Fibroblast of lung (primary cell): ENCODE results near the gene LETMD1. TPM values are rescaled to one million over a fixed set of nuclear protein-coding genes. Genes with fewer than 3 reads are reported as not detected.

Experiments used
- DNase-seq, 2 donors: peaks; one replicate each; pipeline versions ENCODE4 v3.0.0 to v3.0.0-alpha.2; 2010; ENCODE audit warnings: low read depth in 2 of 2
- H2AFZ ChIP-seq: 2 replicates; pipeline ENCODE4 v1.5.1; 2012; ENCODE audit warnings: low read length, control low read depth, inconsistent platforms
- H3K27ac ChIP-seq: 2 replicates; pipeline ENCODE4 v1.5.1; 2011; ENCODE audit warnings: low read length, control low read depth; ENCODE audit not compliant: insufficient read depth
- H3K27me3 ChIP-seq: 2 replicates; pipeline ENCODE4 v1.5.1; 2011; ENCODE audit warnings: mild to moderate bottlenecking, low read length; ENCODE audit not compliant: control insufficient read depth, insufficient read depth
- H3K36me3 ChIP-seq: 2 replicates; pipeline ENCODE4 v1.5.1; 2011; ENCODE audit warnings: low read length; ENCODE audit not compliant: control insufficient read depth, insufficient read depth
- H3K4me1 ChIP-seq: 2 replicates; pipeline ENCODE4 v1.5.1; 2011; ENCODE audit warnings: low read length; ENCODE audit not compliant: control insufficient read depth, insufficient read depth; ENCODE audit errors: extremely low read depth
- H3K4me2 ChIP-seq: 2 replicates; pipeline ENCODE4 v1.5.1; 2011; ENCODE audit warnings: low read length, control low read depth; ENCODE audit not compliant: insufficient read depth; ENCODE audit errors: extremely low read depth
- H3K4me3 ChIP-seq, 4 experiments: fragments of 200-600 bp in 1 of 4; sonication (generic) in 1 of 4; replicated peaks in 1 of 4; 2 replicates each; pipeline ENCODE4 v1.5.1; 2011 to 2016; ENCODE audit warnings: low read length in 4 of 4, low read depth in 3 of 4, mild to moderate bottlenecking in 3 of 4, control low read depth in 2 of 4, inconsistent platforms in 1 of 4, mixed read lengths in 1 of 4; ENCODE audit not compliant: insufficient read depth in 1 of 4; ENCODE audit errors: control extremely low read depth in 1 of 4
- H3K79me2 ChIP-seq: 2 replicates; pipeline ENCODE4 v1.5.1; 2012; ENCODE audit warnings: mild to moderate bottlenecking, low read length, inconsistent platforms; ENCODE audit not compliant: control insufficient read depth, insufficient read depth
- H3K9ac ChIP-seq: 2 replicates; pipeline ENCODE4 v1.5.1; 2011; ENCODE audit warnings: mild to moderate bottlenecking, low read length, control low read depth; ENCODE audit not compliant: insufficient read depth
- H3K9me3 ChIP-seq: 2 replicates; pipeline ENCODE4 v1.5.1; 2012; ENCODE audit warnings: low read depth, low read length; ENCODE audit not compliant: control insufficient read depth, insufficient read depth
- H4K20me1 ChIP-seq: 2 replicates; pipeline ENCODE4 v1.5.1; 2011; ENCODE audit warnings: low read length; ENCODE audit not compliant: control insufficient read depth, insufficient read depth; ENCODE audit errors: extremely low read depth
- EZH2 ChIP-seq: IDR thresholded peaks from 2 replicates; pipeline ENCODE4 v1.5.1; 2012; ENCODE audit warnings: low read length, control low read depth, mild to moderate bottlenecking; ENCODE audit errors: missing control alignments
- polyA plus RNA-seq, 2 donors: library from polyadenylated mRNA; depleted of rRNA in 1 of 2; stranded (reverse) in 1 of 2; unstranded in 1 of 2; fragments of >200 nt; gene quantifications; 2 replicates each; pipeline ENCODE4 v1.2.1, GENCODE V29; 2011 to 2012; ENCODE audit warnings: missing spikeins in 1 of 2
- total RNA-seq: library from RNA; depleted of rRNA; stranded (reverse); fragments of >200 nt; gene quantifications from 2 replicates; pipeline ENCODE4 v1.2.1, GENCODE V29; 2014
- TF ChIP-seq, protein P1 (sequence below), 2 donors: IDR thresholded peaks in 1 of 2; conservative IDR thresholded peaks in 1 of 2; 1 replicate in 1 of 2; 2 replicates in 1 of 2; pipeline ENCODE4 v1.5.1; 2011 to 2012; ENCODE audit warnings: low read length in 2 of 2, control low read depth in 1 of 2, inconsistent platforms in 1 of 2, low read depth in 1 of 2, mild to moderate bottlenecking in 1 of 2

Gene LETMD1
- total and polyA plus RNA-seq, 2 donors (not counting 1 experiment from before 2014, with no cell fraction given): 45.9 to 59.9 TPM

DNA sequence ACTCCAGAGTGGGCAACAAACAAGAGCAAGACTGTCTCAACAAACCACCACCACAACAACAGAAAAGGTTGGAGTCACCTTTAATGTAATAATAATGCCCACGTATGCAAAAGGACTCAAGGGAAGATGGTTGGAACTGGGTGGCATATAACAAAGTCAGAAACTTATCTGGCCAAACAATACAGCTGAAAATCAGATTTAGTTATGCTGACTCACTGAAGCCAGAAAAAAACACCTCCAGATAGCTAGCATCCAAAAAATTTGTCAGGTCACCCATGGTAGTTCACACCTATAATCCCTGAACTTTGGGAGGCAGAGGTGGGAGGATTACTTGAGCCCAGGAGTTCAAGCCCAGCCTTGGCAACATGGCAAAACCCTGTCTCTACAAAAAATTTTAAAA, 46.3 kb upstream of the LETMD1 start:
- no peak for DNase-seq
- Histone ChIP-seq H3K4me2 (no peak overlapping the region), H3K79me2 (no peaks in the 10 kb centered on the region), H3K4me3 (no peak overlapping the region), H3K4me1 (no peaks in the 10 kb centered on the region), H3K27ac (no peak overlapping the region), H4K20me1 (no peaks in the 10 kb centered on the region), H3K9me3 (no peaks in the 10 kb centered on the region), H3K27me3 (no peaks in the 10 kb centered on the region), H2AFZ (no peak overlapping the region), H3K36me3 (peaks cover 4% of the 10 kb centered on the region), H3K9ac (no peak overlapping the region)
- no peak for TF ChIP-seq EZH2

DNA sequence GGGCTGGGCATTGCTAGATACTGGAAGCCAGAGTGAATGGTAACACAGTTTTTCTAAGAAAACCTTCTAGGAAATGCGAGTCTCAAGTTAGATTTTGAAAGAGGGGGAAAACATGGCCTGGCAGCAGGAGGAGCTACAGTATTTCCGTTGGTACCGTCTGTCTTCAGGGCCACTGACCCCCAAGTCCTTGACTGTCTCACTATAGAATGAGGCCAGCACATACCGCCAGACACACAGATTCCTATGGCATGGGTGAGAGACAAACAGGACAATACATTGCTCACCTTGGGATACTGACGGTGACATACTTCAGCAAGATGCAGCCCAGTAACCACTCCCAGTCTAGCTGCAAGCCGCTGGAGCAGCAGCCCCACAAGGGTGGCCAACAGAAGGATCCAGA, 43.6 kb upstream of the LETMD1 start:
- no peaks in the 10 kb centered on the region for H3K79me2 ChIP-seq
- no peak overlapping the region for H3K9ac ChIP-seq
- no peak for DNase-seq
- no peaks in the 10 kb centered on the region for H3K9me3 ChIP-seq
- H3K4me1 ChIP-seq: no peaks in the 10 kb centered on the region
- H3K4me2 ChIP-seq: no peak overlapping the region
- TF ChIP-seq, protein P1, sequence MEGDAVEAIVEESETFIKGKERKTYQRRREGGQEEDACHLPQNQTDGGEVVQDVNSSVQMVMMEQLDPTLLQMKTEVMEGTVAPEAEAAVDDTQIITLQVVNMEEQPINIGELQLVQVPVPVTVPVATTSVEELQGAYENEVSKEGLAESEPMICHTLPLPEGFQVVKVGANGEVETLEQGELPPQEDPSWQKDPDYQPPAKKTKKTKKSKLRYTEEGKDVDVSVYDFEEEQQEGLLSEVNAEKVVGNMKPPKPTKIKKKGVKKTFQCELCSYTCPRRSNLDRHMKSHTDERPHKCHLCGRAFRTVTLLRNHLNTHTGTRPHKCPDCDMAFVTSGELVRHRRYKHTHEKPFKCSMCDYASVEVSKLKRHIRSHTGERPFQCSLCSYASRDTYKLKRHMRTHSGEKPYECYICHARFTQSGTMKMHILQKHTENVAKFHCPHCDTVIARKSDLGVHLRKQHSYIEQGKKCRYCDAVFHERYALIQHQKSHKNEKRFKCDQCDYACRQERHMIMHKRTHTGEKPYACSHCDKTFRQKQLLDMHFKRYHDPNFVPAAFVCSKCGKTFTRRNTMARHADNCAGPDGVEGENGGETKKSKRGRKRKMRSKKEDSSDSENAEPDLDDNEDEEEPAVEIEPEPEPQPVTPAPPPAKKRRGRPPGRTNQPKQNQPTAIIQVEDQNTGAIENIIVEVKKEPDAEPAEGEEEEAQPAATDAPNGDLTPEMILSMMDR (conservative IDR thresholded peaks at IDR 0.05 in 1 of 2, IDR thresholded peaks at IDR 0.05 in 1 of 2; ENCODE audit: low read depth in 1 of 2, low read length in 2 of 2): no peak
- no peak for TF ChIP-seq EZH2
- H2AFZ ChIP-seq: no peak overlapping the region
- no peaks in the 10 kb centered on the region for H3K27me3 ChIP-seq
- H3K36me3 ChIP-seq: peaks cover 3% of the 10 kb centered on the region
- H3K4me3 ChIP-seq: no peak overlapping the region
- no peaks in the 10 kb centered on the region for H4K20me1 ChIP-seq
- no peak overlapping the region for H3K27ac ChIP-seq

DNA sequence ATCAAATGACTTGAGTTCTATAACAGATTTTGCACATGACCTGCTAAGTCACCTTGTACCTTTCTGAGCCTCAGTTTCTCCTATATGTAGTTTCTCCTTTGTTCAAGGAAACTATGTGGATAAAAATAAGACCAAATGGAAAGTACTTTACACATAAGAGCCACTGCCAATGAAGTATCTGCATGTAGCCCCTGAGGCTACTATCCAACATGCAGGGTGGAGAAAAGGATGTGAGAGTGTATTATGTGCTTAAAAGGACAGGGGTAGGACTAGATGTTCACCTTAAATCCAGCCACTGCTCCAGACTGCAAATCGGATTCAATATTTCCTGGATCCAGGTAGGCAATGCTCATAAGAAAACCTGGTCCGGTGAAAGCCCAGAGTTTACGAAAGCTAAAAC, 43.1 kb upstream of the LETMD1 start:
- DNase-seq: no peak
- TF ChIP-seq, protein P1 (conservative IDR thresholded peaks at IDR 0.05 in 1 of 2, IDR thresholded peaks at IDR 0.05 in 1 of 2; ENCODE audit: low read depth in 1 of 2, low read length in 2 of 2): no peak
- TF ChIP-seq EZH2: no peak
- no peaks in the 10 kb centered on the region for H3K79me2 ChIP-seq

More for the DNA sequence above, 43.1 kb upstream of the LETMD1 start:
- Histone ChIP-seq H3K4me3 (no peak overlapping the region), H2AFZ (no peak overlapping the region), H3K27me3 (no peaks in the 10 kb centered on the region), H3K4me1 (no peaks in the 10 kb centered on the region), H3K4me2 (no peak overlapping the region), H4K20me1 (no peaks in the 10 kb centered on the region), H3K36me3 (peaks cover 3% of the 10 kb centered on the region), H3K27ac (no peak overlapping the region), H3K9me3 (no peaks in the 10 kb centered on the region), H3K9ac (no peak overlapping the region)
